GM23248 (cell line): ENCODE results near the gene WASHC4.

Source experiments
- EZH2 ChIP-seq: fragments of 200-600 bp; sonication (generic); IDR thresholded peaks from 2 replicates; pipeline ENCODE4 v1.6.1; 2018; ENCODE audit warnings: antibody characterized with exemption, mild to moderate bottlenecking; ENCODE audit not compliant: insufficient read depth, poor library complexity, severe bottlenecking
- EZH2phosphoT487 ChIP-seq: fragments of 200-600 bp; sonication (generic); IDR thresholded peaks from 2 replicates; pipeline ENCODE4 v1.6.1; 2018; ENCODE audit warnings: antibody characterized with exemption, moderate library complexity, mild to moderate bottlenecking, low read depth; ENCODE audit not compliant: insufficient read depth

- no peak for TF ChIP-seq EZH2
- no peak for TF ChIP-seq EZH2phosphoT487
Measured at GRCh38 chr12:105205322-105206048, 98.0 kb downstream of the WASHC4 start.
